ENCODE measurements around the gene SERPINB4.

GRCh38 chr18:63617915-63618234 lies 26.2 kb downstream of the SERPINB4 start:
- TF ChIP-seq CTCF (conservative IDR thresholded peaks at IDR 0.05) (no peak), ZFX (IDR thresholded peaks at IDR 0.05) (no peak)

Data from C4-2B (cell line).